Breast epithelium (tissue), 4 donors: ENCODE measurements around the gene SYTL1. TPM values are rescaled to one million over a fixed set of nuclear protein-coding genes. Genes with fewer than 3 reads are reported as not detected.

Experiments used
- DNase-seq, 2 donors: peaks; one replicate each; pipeline ENCODE4 v3.0.0-alpha.2; 2019; ENCODE audit warnings: low spot score in 2 of 2
- H3K27ac ChIP-seq, 2 donors: fragments of 200-600 bp; sonication (generic) in 1 of 2; one replicate each; pipeline ENCODE4 v1.5.1; 2016 to 2019; ENCODE audit warnings: mild to moderate bottlenecking in 1 of 2
- H3K27me3 ChIP-seq, 2 donors: fragments of 200-600 bp; sonication (generic) in 1 of 2; one replicate each; pipeline versions ENCODE4 v1.5.1 to v1.6.0; 2017 to 2019; ENCODE audit warnings: control low read depth in 1 of 2, mild to moderate bottlenecking in 1 of 2
- H3K36me3 ChIP-seq: fragments of 200-600 bp; one replicate; pipeline ENCODE4 v1.5.1; 2019
- H3K4me1 ChIP-seq, 2 donors: fragments of 200-600 bp; sonication (generic); one replicate each; pipeline ENCODE4 v1.5.1; 2016 to 2019; ENCODE audit warnings: control low read depth in 1 of 2
- H3K4me3 ChIP-seq, 3 donors: fragments of 200-600 bp; sonication (generic); 1 replicate in 2 of 3; 2 replicates in 1 of 3; pipeline ENCODE4 v1.5.1; 2016 to 2019; ENCODE audit warnings: mild to moderate bottlenecking in 3 of 3, moderate library complexity in 2 of 3
- H3K9me3 ChIP-seq, 2 donors: fragments of 200-600 bp; sonication (generic) in 1 of 2; one replicate each; pipeline ENCODE4 v1.5.1; 2016 to 2019; ENCODE audit warnings: control low read depth in 1 of 2
- POLR2A ChIP-seq: fragments of 450-650 bp; IDR thresholded peaks from one replicate; pipeline ENCODE4 v1.6.1; 2016; ENCODE audit warnings: antibody characterized with exemption, mild to moderate bottlenecking, moderate library complexity
- POLR2AphosphoS5 ChIP-seq, 3 donors: sonication (generic); formaldehyde crosslinking; IDR thresholded peaks; one replicate each; pipeline ENCODE4 v1.6.1; 2017; ENCODE audit warnings: antibody characterized with exemption in 3 of 3
- intact Hi-C: fragments of 100-400 bp; cut with DNase I; formaldehyde crosslinking; loops from one replicate; pipeline ENCODE4 v1.15.1; 2023; ENCODE audit warnings: low total_unique reads
- total RNA-seq, 3 donors: library from RNA; depleted of rRNA; stranded (reverse); fragments of >200 nt; gene quantifications; one replicate each; pipeline ENCODE4 v1.1.0, GENCODE V29; 2016
- TF ChIP-seq, protein P1 (sequence below), 3 donors: fragments of 450-650 bp; IDR thresholded peaks; one replicate each; pipeline ENCODE4 v1.5.1; 2016 to 2017; ENCODE audit warnings: antibody characterized with exemption in 3 of 3, mild to moderate bottlenecking in 3 of 3, moderate library complexity in 3 of 3

Gene SYTL1
- total RNA-seq, 3 donors from 2014 or later = 0.96 to 33.1 (median 22.3) TPM

DNA sequence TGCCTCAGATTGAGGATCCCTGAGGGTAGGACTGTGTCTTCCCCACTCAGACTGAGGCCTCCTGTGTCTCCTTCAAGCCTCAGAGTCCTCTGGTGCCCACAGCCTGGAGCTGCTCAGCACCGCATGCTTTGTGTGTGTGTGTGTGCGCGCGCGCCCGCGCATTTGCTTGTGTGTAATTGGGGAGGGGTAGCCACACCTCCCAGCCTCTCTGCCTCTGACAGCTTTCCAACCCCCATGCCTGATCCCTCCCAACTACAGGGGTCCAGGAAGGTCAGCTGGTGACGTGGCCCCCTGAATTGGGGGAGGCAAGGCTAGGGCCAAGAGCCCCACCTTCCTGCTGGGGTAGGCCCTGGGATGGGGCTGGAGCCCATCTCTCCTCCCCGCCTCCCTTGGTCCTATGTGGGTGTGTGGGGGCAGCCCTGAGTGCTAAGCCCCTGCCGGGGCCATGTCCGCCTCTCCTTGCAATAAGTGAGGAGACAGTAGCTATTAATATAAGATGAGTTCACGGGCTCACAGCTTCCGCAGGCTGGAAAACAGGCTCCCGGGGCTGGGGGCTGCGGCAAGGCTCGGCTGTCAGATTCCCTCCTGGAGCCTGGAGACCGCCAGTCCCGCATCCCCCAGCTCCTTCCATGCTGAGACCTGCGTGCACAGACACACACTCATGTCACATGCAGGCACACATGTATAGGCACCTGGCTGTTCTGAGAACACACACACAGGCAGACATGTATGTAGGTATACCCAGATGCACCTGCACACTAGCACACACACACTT, 57.6 kb downstream of the SYTL1 start:
- TF ChIP-seq POLR2A = no peak
- TF ChIP-seq, protein P1, sequence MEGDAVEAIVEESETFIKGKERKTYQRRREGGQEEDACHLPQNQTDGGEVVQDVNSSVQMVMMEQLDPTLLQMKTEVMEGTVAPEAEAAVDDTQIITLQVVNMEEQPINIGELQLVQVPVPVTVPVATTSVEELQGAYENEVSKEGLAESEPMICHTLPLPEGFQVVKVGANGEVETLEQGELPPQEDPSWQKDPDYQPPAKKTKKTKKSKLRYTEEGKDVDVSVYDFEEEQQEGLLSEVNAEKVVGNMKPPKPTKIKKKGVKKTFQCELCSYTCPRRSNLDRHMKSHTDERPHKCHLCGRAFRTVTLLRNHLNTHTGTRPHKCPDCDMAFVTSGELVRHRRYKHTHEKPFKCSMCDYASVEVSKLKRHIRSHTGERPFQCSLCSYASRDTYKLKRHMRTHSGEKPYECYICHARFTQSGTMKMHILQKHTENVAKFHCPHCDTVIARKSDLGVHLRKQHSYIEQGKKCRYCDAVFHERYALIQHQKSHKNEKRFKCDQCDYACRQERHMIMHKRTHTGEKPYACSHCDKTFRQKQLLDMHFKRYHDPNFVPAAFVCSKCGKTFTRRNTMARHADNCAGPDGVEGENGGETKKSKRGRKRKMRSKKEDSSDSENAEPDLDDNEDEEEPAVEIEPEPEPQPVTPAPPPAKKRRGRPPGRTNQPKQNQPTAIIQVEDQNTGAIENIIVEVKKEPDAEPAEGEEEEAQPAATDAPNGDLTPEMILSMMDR (IDR thresholded peaks at IDR 0.05) = no peak
- no peak for TF ChIP-seq POLR2AphosphoS5 (IDR thresholded peaks at IDR 0.05)
- intact Hi-C loops = loop anchor here (10.0 kb wide), 3 partner anchors 95 to 265 kb away; partner anchors contain the start of gene AHDC1
- H3K4me3 ChIP-seq = no peak overlapping the region
- H3K27me3 ChIP-seq = no peaks in the 10 kb centered on the region
- H3K27ac ChIP-seq = no peak overlapping the region
- H3K4me1 ChIP-seq = peaks cover 9 to 31% of the 10 kb centered on the region in 2 donors
- no peak for DNase-seq
- H3K36me3 ChIP-seq = no peaks in the 10 kb centered on the region
- no peaks in the 10 kb centered on the region for H3K9me3 ChIP-seq

DNA sequence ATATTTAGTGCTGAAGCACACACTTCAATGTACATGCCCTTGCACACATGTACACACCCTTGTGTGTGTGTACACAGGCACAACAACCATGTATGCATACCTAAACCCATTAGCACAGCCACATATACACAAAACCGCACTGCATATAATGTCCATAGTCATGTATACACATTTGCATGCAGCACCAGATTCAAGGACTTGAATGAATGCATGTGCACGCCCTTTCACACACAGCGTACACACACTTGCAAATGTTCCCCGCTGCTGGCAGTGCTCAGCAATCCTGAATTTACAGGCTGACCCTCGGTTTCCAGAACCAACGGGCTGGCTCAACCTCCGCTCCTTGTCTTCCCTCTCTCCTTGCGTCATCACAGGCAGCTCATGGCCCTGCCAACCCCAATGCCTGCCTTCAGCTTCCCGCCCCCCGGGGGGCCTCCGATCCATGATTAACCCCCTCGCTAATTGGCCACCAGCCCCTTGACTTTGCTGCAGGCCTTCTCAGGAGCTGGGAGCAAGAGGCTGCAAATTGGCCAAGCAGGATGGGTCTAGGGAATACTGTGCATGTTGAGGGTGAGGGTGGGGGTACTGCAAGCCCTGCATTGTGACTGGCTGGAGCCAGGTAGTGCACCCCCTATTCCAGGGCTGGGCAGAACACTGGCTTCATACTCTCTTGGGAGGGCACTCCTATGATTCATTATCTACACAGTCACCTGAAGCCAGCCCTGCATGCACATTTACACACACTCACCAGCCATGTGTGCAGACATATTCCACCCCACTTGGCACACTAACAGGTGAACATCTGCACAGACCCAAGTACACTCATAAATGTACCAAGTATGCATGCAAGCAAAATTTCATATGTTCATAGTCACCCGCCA, 58.5 kb downstream of the SYTL1 start:
- Histone ChIP-seq H3K9me3 (no peaks in the 10 kb centered on the region), H3K36me3 (no peaks in the 10 kb centered on the region), H3K4me1 (peaks cover 9 to 39% of the 10 kb centered on the region in 2 donors), H3K27me3 (no peaks in the 10 kb centered on the region), H3K27ac (no peak overlapping the region), H3K4me3 (no peak overlapping the region)
- intact Hi-C loops = no loop called here
- no peak for DNase-seq
- TF ChIP-seq, protein P1 (IDR thresholded peaks at IDR 0.05) = no peak

DNA sequence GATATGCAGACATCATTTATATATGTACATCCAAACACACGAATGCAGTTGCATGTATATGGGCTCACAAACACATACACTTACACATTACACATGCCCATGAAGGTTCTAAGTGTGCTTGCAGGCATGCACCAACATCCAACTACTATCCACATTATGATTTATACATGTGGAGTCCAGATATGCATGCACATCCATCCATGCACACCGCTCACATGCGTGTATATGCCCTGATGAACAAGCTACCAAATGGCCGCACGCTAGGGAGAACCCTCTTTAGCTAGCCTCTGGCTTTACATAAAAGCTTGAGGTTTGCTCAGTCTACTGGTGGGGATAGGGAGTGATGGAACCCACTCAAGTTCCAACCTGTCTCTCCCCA, 59.1 kb downstream of the SYTL1 start:
- no peak overlapping the region for H3K4me3 ChIP-seq
- no peaks in the 10 kb centered on the region for H3K27me3 ChIP-seq
- TF ChIP-seq, protein P1 (IDR thresholded peaks at IDR 0.05) = no peak
- no peak for TF ChIP-seq POLR2A
- no peak for TF ChIP-seq POLR2AphosphoS5 (IDR thresholded peaks at IDR 0.05)
- peak overlapping the region in 1 of 2 donors; percentile 93 for H3K27ac ChIP-seq
- intact Hi-C loops = no loop called here
- DNase-seq = no peak
- H3K9me3 ChIP-seq = no peaks in the 10 kb centered on the region
- H3K4me1 ChIP-seq = peaks cover 9 to 40% of the 10 kb centered on the region in 2 donors
- no peaks in the 10 kb centered on the region for H3K36me3 ChIP-seq

DNA sequence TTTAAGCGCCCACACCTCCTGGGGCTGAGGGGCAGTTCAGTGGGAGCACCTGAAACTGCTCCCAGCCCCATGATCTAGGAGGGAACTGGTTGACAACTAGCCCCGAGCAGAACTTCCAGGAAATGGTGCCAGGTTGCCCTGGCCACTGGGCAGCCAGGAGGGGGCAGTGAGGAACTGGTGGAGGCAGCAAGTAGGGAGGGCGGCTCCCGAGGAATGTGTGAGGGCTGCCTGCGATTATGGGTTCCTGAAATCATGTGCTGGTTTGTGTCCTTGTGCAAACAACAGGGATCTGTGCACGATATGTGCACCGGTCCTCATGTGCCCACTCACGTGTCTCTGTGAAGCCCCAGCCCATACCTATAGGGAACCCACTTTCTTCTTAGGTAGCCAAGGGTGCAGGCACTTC, 60.5 kb downstream of the SYTL1 start:
- TF ChIP-seq POLR2AphosphoS5 (IDR thresholded peaks at IDR 0.05) (peak in 2 of 3 donors; percentile 66 to 83), POLR2A (no peak)
- TF ChIP-seq, protein P1 (IDR thresholded peaks at IDR 0.05) = peak; percentile 49 to 70 (median 60)
- H3K4me3 ChIP-seq = no peak overlapping the region
- no peaks in the 10 kb centered on the region for H3K27me3 ChIP-seq
- DNase-seq = peak; percentile 84 to 87
- intact Hi-C loops = no loop called here
- peak overlapping the region; percentile 91 to 93 for H3K27ac ChIP-seq
- no peaks in the 10 kb centered on the region for H3K9me3 ChIP-seq
- H3K4me1 ChIP-seq = peaks cover 11 to 54% of the 10 kb centered on the region in 2 donors
- no peaks in the 10 kb centered on the region for H3K36me3 ChIP-seq
